Stimulated activated CD8-positive, alpha-beta memory T cell treated with anti-CD3 and anti-CD28 coated beads, Interleukin-4, amount 100 ng/mL, for 4 hours (primary cell): Measurements from ENCODE around the gene AP2S1.
A peak's percentile ranks its signal among the peaks of the same experiment; 100 is the strongest.
"Not testable (repeated sequence)": the region's sequence is repeated elsewhere in the genome, so short reads cannot be mapped to it uniquely, and the experiment has no call there.

Source experiments
- DNase-seq, 2 donors: peaks; one replicate each; pipeline ENCODE4 v3.0.0-alpha.2; 2020; ENCODE audit warnings: low read depth in 2 of 2, low spot score in 1 of 2

AP2S1 gene

DNA sequence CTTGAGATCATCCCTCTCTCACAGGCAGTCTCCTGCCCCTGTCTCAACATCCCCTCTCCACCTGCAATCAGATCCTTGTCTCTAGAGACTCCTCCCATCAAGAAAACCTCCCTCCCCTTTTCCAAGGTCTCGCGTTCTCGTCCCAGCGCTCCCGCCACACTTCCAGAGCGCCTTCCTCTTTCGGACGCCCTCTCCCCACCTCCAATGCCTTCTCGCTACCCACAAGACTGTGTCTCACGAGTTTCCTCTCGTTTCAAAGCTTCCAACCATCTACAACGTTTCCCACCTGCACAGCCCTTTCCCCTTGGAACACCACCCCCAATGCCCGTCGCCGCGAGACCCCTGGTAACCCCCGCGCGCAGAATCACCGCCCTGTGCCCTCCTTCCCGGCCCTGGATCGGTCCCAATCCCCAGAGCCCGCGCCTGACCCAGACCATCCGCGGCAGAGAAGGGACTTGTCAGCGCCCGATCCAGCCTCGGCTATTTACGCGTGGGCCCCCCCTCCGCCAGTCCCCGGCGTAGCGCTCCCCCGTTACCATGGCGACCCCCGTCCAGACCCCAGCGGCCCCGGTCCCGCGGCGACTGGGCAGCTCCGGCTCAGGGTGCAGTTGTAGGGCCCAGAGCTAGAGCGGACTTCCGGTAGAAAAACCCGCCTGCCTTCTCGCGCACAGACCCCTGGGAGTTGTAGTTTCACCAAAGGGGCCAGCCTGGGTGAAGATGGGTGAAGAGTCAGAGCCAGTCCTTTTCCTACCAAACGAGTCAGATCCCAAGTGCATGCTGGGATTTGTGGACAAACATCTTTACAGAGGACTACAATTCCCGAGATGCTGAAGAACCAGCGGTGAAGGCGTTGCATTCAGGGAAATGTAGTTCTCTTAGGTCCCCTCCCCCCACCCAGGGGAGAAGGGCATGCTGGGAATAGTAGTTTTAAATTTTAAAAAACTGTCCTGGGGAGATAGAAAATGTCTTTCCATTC is at the start of gene AP2S1:
Gene AP2S1 (minus strand): TSS at position 619 of the 976 bp plus-strand sequence. CDS start 80 bp downstream, at position 539.
- peak; percentile 80 to 81 for DNase-seq

DNA sequence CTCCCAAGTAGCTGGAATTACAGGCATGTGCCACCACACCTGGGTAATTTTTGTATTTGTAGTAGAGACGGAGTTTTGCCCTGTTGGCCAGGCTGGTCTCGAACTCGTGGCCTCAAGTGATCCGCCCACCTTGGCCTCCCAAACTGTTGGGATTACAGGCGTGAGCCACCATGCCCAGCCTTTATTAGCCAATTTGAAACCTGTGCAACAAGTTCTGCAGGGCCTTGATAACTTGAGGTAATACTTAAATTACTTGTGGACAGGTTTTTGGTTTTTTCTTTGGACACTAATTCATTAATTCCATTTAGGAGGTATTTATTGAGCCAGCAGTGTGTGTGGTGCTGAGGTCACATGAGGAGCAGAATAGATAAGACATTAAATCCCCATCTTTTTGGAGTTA is 49.7 kb upstream of the AP2S1 start:
- DNase-seq, result no peak

DNA sequence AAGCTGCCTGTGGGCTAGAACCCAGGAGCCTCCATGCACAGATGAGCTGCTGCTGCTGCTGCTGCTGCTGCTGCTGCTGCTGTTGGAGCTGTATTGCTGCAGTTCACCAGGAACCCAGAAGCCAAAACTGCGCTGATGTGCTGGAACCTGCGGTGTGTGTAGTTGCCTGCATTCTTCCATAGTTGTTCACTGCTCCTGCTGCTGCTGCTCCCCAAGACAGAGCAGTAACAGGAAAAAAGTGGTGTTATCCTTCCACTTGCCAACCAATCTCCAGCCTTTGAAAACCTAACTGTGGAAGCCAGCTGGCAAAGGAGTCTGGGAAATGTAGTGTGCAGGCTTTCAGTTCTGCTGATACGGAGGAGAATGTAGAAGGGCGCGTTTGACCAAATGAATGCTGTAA is 48.1 kb upstream of the AP2S1 start:
- DNase-seq, result no peak

DNA sequence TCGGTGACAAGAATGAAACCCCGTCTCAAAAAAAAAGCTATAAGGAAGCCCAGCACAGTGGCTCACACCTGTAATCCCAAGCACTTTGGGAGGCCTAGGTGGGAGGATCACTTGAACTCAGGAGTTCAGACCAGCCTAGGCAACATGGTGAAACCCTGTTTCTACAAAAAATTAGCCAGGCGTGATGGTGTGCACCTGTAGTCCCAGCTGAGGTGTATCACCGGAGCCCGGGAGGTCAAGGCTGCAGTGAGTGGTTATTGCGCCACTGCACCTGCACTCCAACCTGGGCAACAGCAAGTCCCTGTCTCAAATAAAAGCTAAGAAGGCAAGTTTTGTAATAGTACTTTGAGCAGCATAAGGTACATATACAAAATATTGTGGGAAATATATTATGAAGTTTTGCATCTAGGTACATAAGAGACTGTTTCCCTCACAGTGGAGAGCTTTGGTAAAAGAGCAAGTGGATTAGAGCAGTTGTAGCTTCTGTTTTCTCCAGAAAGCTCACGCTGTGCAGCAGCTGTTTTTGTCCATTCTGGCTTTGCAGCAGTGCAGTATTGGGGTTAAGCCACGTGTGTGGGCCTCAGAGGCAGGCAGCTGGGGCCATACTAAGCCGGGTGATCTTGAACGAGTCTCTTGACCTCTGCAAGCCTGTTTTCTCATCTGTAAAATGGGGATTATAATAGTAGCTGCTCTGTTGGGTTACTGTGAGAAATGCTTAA is 45.6 kb upstream of the AP2S1 start:
- DNase-seq, result no peak

DNA sequence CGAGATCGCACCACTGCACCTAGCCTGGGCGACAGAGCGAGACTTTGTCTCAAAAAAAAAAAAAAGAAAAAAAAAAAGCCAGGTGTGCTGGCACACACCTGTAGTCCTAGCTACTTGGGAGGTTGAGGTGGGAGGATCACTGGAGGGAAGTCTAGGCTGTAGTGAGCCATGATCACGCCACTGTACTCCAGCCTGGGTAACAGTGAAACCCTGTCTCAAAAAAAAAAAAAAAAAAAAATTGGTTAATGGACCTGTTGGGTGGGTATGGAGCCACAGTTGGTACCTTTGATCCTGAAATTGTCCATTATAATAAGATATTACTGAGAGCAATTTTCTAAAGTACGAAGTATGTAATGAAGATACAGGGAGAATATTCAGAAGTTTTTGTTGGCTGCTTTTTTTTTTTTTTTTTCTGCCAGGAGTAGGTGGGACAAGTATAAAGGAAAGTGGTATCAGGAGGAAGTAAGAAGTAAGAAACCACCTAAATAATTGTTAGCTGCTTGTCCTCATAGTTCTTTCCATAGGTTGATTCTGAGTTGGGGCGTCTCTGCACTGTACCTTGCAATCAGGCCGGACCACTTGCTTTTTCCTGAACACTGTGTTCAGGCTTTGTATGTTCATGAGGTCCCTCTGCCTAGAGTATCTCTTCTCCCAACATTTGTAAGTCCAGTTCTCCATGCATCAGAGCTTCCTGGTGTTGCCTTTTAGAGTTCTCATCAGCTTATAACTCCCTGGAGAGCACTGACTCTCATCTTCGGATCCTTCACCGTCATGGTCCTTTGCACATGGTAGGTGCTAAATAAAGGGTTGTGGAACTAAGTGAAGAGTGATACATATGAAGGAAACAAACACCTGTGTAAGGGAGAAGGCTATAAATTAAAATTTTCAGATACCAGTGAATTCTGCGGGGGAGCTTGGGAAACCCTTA is 41.9 kb upstream of the AP2S1 start:
- DNase-seq, result no peak

DNA sequence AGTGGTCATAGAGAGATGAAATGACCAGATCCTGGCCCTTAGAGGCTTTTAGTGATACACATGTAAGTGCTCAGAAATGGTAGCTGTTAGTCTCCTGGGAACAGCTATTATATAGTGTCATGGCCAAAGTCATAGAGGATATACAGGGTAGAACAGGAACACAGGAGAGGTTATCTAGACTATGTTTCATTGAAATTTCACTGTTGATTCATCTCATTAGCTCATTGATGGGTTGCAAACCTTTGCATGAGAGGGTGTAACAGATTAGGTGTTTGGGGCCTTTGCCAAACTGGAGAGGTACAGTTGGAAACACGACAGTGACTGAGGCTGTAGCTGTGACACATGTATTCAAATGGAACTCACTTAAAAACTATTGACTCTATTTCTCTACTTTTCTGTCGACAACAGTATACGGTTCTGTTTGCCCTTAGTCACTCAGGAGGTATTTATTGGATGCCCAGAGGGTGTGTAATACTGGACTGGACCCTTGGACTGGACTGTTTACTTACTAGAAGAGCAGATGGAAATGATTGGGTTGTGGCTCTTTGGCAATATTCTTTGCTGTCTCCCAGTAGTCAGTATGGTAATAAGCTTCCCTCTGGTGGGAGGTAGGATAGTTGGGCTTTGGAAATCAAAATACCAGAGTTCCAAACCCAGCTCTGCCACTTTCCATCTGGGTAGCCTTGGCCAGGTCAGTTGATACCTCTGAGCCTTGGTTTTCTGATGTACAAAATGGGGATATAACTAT is 40.0 kb upstream of the AP2S1 start:
- no peak for DNase-seq

DNA sequence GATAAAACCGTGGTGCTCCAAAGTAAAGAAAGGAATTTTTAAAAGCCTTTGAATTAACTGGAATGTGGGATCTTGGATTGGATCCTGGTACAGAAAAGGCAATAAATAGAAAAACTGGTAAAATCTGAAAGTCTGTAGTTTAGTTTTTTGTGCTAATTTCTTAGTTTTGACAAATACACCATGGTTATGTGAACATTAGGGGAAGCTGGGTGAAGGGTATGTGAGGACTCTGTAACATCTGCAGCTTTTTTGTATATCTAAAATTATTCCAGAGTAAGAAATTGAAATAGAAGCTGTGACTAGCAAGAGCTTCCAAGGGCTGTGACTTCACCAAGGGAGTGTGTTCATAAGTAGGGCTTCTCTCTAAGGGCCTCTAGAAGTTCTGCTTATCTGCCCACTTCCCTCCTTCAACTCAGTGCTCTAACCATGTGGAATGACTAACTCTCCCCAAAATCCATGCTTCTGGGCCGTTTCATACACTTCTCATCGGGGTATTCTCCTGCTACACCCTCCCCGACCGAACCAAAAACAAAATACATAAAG is 36.7 kb upstream of the AP2S1 start:
- DNase-seq, result no peak

DNA sequence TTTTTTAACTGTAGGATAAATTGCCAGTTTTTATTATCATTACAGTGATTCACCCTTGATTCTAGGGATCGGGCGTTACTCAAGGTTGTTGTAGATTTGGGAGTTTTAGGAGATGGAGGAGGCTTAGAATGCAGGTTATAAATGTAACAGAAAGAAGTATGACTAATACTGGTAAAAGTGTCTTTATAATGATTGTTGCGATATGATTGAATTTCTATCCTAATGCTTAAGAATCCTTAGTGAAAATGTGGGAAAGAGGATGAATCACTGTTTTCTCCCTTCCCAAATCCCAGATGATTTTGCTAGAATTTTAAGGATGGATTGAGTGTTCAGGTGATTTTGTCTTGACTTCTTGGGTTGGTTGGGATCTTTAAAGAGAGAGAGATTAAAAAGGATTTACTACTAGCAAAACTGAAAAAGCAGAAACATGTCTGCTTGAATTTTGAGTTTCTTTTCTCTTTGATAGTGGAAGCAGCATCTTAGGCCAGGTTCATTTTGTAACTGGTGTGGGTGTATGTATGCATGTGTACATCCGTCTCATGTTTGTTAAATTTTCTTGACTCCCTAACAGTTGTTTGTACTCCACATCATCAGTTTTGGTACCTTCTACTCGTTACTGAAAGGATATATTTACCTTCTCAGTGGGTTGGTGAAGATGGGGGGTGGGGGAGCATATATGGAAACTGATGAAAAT is 36.0 kb upstream of the AP2S1 start:
- DNase-seq, result no peak

DNA sequence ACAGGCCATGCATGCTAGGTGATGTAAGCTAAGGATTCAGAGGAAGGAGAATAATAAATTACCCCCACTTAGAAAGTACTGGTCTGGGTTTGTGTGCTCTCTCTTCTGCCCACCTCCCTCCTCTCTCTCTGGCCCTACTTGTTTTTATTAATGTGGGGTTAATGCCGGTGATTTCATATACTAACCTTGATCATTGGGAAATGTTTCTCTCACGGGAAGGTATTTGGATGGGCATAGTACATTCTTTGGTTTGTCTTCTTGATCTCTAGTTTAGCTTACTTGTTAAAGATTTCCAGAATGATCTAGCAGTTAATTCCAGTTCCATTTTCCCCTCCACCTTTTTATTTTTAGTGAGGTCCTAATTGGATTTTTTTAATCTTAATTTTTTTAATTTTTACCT is 34.8 kb upstream of the AP2S1 start:
- DNase-seq, result no peak

DNA sequence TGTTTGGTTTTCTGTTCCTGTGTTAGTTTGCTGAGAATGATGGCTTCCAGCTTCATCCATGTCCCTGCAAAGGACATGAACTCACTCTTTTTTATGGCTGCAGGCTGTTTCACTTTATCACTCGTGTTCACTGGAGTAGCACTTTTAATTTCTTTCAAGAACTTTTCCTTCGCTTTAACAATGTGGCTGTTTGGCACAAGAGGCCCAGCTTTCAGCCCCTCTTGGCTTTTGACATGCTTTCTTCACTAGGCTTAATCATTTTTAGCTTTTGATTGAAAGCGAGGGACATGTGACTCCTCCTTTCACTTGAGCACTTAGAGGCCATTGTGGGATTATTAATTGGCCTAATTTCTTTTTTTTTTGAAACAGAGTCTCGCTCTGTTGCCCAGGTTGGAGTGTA is 32.1 kb upstream of the AP2S1 start:
- DNase-seq, result not testable (repeated sequence)

DNA sequence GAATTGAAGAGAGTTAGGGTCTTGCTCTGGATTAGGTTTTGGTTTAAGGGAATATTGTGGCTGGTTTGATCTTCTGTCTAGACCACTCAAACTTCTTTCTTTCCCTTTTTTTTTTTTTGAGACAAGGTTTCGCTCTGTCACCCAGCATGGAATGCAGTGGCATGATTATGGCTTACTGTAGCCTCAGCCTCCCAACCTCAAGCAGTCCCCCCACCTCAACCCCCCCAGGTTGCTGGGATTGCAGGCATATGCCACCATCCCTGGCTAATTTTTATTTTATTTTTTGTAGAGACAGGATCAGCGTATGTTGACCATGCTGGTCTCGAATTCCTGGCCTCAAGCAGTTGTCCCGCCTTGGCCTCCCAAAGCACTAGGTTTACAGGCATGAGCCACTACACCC is 31.4 kb upstream of the AP2S1 start:
- DNase-seq, result no peak

DNA sequence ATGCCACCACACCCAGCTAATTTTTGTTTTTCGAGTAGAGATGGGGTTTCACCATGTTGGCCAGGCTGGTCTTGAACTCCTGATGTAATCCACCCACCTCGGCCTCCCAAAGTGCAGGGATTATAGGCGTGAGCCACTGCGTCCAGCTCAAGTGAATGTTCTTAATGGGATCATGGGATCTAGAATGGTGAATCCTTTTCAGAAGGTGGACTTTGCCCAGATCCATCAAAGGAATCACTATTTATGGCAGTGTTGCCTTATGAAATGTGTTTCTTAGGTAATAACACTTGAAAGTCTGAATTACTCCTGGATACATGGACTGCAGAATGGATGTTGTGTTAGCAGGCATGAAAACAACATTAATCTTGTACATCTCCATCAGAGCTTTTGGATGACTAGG is 30.4 kb upstream of the AP2S1 start:
- DNase-seq, result no peak

DNA sequence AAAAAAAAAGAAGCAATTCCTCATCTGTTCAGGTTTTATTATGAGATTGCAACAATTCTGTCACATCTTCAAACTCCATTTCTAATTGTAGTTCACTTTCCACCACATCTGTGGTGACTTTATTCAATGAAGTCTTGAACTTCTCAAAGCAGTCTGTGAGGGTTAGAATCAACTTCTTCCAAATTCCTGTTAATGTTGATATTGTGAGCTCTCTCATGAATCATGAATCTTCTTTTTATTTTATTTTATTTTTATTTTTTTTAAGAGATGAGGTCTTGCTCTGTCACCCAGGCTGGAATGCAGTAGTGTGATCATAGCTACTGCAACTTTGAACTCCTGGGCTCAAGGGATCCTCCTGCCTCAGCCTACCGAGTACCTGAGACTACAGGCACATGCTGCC is 29.8 kb upstream of the AP2S1 start:
- no peak for DNase-seq

DNA sequence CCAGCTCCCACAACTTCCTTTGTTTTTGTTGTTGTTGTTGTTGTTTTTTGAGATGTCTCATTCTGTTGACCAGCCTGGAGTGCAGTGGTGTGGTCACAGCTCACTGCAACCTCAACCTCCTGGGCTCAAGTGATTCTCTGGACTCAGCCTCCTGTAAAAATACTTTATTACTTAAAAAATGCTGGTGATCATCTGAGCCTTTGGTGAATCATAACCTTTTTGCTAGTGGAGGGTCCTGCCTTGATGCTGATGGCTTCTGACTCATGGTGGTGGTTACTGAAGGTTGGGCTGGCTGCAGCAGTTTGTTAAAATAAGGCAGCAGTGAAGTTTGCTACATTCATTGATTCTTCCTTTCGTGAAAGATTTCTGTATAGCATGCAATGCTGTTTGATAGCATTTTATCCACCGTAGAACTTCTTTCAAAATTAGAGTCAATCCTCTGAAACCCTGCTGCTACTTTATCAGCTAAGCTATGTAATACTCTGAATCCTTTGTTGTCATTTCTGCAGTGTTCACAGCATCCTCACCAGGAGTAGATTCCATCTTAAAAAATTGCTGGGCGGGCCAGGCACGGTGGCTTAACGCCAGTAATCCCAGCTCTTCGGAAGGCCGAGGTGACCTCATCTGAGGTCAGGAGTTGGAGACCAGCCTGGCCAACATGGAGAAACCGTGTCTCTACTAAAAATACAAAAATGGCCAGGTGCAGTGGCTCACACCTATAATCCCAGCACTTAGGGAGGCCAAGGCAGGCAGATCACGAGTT is 28.1 kb upstream of the AP2S1 start:
- no peak for DNase-seq

DNA sequence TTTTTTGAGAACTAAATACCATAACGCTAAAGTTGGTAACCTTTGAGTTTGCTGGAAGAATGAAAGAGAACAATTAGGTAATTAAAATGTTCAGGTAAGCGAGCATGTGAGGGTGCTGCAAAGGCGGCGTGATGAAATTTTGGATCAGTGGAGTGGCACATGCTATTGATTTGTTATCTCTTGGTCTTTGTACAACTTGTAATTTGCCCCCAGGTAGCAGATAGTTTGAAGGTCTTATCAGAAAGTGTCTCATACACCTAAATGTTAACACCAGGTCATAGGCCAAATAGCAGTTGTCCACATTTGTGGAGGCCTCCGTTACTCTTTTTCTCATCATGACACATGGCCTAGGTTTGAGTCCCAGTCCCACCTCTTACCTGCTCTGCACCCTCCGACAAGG is 25.0 kb upstream of the AP2S1 start:
- no peak for DNase-seq

DNA sequence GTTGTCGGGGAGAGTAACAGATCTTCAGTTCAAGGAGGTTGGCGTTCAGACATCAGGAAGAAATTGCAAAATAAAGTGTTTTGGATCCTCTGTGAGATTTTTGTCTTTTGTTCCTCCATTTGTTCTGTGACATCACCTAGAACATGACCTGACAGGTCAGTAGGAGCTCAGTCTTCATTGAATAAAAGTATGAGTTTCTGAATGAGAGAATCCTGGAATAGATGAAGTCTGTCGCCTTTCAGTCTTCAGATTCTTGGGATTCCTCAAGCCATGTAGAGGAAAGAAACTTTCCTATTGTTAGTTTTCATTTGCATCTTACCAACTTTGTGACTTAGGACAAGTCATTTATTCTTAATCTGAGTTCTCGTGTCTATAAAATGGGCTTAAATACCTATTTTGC is 24.6 kb upstream of the AP2S1 start:
- DNase-seq, result no peak

DNA sequence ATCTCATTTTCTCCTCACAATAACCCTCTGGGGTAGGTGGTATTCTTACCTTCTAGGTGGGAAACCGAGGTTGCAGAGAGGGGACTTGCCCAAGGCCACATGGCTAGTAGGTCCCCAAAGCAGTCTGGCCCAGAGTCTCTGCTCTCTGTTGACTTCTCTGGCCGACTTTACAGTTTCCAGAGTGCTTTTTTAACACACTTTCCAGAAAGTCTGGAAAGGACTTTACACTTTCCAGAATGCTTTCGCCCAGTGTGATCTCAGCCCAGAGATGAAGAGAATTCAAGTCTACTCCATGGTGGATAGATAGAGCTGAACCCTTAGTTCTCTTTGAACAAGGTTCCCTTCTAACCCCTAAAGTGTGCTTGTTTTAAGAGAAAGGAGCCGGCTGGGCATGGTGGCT is 22.3 kb upstream of the AP2S1 start:
- no peak for DNase-seq

DNA sequence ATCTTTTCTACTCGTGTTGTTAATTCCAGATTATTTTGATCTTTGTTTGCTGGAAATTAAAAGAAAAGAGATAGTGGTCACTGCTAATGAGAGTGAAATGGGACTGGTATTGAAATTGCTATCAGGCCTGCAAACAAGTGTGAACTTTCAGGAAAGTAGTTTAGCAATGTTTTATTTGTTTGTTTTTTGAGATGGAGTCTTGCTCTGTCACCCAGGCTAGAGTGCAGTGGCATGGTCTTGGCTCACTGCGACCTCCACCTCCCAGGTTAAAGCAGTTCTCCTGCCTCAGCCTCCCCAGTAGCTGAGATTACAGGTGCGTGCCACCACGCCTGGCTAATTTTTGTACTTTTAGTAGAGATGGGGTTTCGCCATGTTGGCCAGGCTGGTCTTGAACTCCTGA is 20.5 kb upstream of the AP2S1 start:
- DNase-seq, result not testable (repeated sequence)
